ENCODE measurements around the gene NPPB.
A peak's percentile ranks its signal among the peaks of the same experiment; 100 is the strongest.

Gene NPPB

DNA sequence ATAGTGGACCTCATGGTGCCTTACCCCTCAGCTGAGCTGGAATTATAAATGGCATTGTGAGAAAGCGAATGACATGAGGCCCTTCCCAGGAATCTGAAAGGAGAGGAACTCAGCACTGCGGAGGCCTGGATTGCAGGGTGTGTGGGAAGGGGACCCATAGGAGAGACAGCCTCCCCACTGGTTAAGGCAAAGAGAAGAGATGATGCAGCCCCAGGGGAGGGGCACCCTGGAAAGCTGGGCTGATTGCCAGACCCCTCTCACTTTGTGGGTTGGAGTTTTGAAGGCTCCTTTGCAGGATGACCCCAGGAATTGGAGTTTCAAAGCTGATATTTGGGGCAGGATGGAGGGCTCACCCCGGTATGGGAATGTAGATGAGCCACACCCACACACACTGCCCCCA lies 2.0 kb downstream of the NPPB start:
- DNase-seq, result no peak

DNA sequence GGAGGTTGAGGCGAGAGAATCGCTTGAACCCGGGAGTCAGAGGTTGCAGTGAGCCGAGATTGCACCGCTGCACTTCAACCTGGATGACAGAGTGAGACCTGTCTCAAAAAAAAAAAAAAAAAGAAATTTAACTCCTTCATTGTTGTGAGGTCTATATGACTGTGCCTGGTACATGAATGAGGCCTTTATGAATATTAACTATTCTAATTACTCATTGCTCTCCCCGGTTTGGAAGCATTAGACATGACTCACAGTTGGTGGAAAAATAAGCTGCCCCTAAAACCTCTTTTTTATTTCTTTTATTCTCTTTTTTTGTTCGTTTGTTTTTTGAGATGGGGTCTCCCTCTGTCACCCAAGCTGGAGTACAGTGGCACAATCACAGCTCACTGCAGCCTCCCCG lies 3.3 kb downstream of the NPPB start:
- no peak for DNase-seq

DNA sequence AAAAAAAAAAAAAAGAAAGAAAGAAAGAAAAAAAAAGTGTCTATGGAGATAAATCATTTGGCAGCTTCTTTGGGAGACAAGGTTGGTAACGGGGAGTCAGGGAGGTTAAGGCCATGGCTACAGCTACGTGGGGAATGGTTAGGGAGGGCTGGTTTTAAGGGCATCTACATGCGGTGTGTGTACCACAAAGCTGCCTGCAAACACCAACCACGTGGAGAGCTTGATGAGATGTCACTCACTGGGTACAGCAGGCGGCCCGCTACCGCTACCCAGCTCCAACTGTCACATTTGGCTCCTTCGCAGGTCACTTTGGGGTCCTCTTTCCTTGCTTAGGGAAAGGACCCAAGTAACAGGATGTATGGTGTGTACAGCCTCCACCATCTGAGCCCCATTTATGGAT lies 4.2 kb downstream of the NPPB start:
- DNase-seq, result no peak

DNA sequence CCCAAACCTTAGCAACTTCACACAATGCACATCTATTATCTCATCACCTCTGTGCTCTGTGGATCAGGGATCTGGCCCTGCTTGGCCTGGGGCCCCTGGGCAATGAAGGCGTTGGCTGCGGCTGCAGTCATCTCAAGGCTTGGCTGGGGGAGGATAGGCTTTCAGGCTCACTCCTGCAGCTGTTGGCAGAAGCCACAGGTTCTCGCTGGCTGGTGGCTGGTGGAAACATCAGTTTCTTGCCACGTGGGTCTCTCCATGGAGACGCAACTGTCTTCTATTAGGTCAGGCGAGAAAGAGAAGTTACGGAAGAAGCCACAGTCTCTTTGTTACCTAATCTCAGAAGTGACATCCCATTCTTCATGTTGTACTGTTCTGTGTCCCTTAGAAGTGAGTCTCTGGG lies 7.6 kb downstream of the NPPB start:
- DNase-seq, result no peak

DNA sequence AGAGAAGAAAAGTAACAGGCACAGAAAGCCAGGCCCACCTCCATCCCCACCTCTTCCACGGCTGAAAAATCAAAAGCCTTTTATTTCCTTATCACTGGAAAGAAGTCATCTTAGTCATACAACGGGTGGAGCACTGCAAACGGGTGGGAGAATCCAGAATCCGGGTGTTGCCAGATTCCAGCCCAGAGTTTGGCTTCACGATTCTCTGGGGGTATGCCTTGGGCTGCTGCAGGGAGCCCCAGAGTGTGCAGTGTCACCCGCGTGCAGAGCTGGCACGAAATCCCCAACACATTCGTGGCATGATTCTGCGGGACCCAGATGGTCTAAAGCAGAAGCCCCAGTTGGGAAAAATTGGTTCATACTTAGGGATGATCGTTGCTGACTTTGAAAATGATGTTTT lies 8.6 kb downstream of the NPPB start:
- no peak for DNase-seq

DNA sequence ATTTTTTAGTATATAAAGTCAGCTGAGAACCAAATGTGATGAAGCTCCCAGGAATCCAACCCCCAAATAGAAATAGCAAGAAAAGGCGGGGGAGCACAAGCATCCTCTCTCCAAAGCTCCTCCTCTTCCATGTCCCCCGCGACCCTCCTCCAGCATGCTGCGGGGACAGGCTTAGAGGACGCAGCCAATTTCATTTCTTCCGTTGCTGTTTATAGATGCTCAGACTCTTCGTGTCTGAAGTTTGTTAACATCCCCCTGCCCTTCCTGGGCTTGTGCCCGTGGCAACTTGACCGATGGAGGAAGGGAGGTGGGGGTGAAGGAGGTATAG lies 10.4 kb downstream of the NPPB start:
- DNase-seq, result no peak

DNA sequence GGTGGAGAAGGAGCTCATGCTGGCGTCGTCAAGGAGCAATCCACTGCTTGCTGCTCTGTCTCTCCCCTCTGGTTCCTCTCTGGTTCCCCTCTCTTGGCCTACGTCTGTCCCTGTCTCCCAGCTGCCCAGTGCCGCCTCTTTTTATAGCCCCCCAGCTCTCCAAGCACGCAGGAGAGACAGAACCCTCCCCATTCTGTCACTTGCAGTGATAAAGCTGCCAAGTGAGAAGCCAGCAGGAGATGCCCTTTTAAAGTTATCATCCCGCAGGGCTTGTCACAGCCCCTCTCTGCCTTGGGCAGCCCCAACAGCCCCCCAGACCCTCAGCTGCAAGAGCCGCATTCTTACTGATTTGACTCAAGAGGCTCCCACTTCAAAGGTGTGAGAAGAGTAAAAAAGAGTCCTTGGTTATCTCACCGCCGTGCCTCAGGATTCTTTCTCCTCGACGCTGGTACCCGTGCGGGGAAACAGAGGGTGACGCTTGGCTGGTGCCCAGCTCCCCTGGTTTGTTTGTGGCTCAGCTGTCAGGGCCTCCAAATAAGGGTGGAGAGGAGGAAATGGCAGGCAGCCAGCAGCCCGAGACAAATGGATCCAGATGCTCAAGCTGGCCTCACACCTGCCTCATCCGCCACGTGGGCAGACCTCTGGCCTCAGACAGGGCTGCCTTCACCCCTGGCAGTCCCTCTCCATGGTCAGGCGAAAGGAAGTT lies 10.9 kb downstream of the NPPB start, which contains the start of gene NPPA:
TSS of gene NPPA (minus strand) at position 117 of the 706 bp plus-strand sequence. CDS start at position 18, 99 bp downstream.
- DNase-seq, result peak; percentile 22

DNA sequence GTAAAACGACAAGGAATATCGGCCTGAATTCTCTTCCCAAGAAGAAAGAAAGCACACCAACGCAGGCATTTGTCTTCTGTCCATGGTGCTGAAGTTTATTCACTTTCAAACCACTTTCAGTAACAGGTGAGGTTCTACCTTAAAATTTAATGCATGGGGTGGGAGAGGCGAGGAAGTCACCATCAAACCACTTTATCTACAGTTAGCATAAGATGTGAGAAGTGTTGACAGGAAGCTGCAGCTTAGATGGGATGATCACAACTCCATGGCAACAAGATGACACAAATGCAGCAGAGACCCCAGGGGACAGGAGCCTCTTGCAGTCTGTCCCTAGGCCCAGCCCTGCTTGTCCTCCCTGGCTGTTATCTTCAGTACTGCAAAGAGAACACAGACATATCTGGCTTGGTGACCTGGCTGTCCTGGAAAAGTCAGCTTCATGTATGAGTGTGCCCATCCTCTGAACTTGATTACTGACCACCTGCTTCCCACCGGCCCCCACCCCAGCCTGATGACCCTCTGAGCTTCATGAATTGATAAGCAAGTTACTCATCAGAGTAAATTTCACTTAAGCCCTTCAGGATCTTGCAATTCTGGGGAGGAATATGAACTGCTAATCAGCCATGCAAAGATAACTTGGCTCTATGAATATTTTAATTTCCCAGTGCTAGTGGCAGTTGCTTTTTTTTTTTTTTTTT lies 13.0 kb downstream of the NPPB start:
- no peak for DNase-seq

DNA sequence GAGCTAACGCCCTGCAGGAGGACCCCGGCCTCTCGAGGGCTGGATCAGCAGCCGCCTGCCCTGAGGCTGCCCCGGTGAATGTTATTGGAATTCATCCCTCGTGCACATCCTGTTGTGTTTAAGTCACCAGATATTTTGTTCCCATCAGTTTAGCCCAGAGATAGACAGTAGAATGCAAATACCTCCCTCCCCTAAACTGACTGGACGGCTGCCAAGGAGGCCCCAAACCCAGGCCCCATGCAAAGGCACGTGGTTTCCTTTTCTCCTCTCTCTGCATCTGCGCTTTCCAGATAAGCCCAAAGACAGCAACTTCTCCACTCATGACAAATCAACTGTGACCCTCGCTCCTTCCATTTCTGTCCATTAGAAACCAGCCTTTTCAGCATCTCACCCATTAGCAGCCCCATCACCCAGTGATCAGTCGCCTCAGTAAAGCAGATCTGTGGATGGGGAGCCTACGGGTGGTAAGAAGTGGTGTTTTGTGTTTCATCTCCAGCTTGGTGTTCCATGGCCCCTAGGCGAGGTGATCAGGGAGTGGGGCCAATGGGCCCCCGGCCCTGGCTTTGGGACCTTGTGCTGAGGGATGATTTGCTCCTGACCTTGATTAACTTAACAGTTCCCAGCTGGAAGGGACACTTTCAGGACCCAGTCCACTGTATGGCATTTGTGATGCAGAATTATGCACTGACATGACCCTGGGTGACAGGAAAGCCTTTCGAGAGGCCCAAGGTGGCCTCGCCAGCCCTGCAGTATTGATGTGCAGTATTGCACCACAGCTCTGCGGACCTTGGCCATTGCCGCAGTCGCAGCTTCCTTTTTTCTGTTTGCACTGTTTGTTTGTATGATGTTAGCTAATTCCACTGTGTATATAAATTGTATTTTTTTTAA lies 16.3 kb downstream of the NPPB start:
- DNase-seq, result no peak

DNA sequence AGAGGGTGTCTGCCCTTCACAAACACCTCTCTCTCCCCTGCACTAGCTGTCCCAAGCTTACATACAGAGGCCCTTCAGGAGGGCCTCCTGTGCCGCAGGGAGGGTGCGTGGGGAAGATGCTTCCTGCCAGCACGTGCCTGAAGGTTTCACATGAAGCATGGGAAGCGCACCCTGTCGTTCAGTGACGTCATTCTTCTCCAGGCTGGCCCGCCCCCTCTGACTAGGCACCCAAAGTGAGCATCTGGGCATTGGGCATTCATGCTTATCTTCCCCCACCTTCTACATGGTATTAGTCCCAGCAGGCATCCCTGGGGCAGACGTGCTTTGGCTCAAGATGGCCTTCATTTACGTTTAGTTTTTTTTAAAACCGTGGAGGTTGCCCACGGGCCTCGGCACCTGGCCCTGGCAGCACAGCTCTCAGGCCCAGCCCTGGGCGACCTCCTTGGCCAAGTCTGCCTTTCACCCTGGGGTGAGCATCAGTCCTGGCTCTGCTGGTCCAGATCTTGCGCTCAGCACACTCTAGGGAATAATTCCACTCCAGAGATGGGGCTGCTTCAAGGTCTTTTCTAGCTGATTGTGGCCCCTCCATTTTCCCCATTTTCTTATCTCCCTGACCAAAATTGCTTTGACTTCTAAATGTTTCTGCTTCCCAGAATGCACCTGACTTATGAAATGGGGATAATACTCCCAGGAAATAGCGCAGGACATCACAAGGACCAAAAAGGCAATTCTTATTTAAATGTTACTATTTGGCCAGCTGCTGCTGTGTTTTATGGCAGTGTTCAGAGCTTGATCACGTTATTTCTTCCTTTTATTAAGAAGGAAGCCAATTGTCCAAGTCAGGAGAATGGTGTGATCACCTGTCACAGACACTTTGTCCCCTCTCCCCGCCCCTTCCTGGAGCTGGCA lies 17.2 kb downstream of the NPPB start:
- DNase-seq, result no peak

DNA sequence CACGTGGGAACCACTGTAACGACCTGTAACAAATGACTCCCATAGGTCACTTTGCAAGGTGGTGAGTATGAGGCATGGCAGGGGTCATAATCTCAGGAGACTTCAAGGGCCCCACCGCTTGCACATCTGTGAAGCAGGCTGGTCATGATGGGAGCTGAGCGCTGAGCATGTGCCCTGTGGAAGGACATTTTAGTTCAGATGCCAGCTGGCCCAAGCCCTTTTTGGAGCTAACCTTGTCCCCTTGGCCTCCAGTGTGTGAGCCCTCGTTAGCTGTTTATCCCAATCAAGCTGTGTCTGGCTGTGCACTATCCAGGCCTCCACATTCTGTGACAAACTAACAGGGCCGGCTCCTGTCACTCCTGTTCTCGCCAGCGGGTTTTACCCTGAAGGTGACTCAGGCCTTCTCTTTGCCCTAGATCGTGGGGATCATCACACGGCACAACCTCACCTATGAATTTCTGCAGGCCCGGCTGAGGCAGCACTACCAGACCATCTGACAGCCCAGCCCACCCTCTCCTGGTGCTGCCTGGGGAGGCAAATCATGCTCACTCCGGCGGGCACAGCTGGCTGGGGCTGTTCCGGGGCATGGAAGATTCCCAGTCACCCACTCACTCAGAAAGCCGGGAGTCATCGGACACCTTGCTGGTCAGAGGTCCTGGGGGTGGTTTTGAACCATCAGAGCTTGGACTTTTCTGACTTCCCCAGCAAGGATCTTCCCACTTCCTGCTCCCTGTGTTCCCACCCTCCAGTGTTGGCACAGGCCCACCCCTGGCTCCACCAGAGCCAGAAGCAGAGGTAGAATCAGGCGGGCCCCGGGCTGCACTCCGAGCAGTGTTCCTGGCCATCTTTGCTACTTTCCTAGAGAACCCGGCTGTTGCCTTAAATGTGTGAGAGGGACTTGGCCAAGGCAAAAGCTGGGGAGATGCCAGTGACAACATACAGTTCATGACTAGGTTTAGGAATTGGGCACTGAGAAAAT lies 18.7 kb downstream of the NPPB start:
- no peak for DNase-seq

DNA sequence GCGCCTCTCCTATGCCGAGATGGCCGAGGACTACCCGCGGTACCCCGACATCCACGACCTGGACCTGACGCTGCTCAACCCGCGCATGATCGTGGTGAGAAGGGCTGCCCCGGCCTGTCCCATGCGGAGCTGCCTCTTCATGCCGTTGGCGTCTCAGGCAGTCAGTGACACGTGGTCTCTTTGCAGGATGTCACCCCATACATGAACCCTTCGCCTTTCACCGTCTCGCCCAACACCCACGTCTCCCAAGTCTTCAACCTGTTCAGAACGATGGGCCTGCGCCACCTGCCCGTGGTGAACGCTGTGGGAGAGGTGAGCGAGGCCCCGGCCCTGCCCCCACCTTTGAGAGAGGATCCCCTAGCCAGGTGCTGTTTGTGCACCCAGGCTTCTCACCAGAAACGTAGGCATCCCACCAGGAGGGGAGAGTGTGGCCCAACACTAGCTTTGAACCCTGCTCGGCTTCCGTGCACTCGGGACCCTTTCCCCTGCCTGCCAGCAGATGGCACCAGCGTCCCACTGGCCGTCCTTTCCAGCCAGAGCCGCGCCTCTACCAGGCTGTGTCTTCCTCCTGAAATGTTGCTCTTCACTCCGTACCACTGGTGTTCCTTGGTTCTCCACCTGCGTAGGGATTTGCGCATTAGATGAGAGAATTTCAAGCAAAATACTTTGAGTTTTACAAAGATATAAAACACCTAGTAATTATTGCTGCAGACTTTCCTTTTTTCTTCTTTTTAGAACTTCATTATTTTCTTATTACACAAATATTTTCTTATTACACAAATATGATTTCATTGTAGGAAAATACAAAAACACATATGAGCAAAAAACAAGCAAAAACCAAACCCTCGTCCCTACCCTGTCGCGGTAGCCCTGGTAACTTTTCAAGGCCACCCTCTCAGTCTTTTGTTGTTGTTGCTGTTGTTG lies 20.1 kb downstream of the NPPB start:
- peak; percentile 5 for DNase-seq

DNA sequence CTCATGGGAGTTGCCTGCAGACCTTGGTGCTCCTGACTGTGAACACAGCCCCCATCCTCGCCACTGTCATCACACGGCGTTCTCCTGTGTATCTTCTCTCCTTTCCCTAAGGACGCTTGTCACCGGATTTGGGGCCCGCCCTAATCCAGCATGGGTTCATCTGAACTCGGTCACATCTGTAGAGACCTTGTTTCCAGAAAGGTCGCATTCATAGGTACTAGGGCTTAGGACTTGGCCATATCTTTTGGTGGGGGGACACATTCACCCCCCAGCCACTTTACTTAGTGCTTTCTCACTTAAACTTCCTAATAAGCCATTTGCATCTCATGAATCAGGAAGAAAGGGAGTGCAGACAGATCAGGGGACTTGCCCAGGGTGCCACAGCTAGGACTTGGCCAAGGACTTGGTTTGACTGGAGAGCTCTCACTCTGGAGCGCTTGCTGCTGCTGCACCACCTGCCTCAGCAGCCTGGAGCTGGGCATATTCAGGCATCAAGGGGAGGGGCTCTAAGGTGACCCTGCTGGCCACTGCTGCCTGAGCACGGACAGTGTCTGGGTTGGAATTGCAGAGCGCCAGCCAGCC lies 20.9 kb downstream of the NPPB start:
- DNase-seq, result no peak

DNA sequence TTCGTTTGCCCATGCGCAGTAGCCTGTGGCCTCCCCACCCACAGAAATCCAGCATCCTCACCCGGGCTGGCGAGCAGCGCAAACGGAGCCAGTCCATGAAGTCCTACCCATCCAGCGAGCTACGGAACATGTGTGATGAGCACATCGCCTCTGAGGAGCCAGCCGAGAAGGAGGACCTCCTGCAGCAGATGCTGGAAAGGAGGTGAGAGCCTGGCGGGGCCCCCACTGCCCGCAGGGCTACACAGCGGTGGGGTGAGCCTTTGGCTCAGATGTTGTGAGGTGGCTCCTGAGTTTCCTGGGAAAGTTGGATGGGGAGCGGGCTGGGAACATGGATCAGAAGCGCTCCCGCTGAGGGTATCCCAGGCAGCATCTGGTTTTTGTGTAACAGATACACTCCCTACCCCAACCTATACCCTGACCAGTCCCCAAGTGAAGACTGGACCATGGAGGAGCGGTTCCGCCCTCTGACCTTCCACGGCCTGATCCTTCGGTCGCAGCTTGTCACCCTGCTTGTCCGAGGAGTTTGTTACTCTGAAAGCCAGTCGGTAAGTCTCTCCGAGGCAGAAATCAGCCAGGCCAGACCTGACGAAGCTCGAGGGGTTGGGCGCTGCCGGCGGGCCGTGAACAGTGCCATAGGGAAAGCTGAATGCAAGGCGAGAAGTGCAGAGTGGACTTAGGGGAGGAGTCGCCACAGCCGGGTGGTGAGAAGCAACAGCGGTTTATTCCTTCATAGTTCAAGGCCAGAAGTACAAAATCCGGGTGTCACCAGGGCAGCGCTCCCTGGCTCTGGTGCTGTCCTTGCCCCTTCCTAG lies 21.6 kb downstream of the NPPB start:
- no peak for DNase-seq

DNA sequence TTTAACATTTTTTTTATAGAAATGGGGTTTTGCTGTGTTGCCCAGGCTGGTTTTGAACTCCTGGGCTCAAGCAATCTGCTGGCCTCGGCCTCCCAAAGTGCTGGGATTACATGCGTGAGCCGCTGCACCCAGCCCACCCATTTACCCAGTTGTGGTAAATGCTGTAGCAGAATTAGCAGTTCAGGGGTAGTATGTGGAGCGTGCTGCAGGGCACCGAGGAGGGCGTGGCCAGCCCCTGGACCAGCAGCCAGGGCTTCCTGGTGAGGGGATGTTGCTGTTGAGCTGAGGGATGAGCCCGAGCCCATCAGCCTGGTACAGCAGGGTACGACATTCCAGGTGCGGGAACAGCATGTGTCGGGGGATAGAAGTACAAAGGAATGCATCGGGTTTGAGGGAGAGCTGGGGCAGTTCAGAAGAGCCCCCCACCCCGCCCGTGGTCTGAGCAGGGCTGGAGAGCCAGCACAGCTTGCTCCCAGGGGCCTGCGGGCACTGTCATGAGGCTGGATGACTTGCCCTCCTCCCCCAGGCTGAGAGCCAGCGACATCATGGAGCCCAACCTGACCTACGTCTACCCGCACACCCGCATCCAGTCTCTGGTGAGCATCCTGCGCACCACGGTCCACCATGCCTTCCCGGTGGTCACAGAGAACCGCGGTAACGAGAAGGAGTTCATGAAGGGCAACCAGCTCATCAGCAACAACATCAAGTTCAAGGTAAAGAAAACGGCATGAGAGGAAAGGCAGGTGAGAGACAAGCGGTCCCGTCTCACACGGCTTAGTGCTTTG lies 23.1 kb downstream of the NPPB start:
- no peak for DNase-seq

DNA sequence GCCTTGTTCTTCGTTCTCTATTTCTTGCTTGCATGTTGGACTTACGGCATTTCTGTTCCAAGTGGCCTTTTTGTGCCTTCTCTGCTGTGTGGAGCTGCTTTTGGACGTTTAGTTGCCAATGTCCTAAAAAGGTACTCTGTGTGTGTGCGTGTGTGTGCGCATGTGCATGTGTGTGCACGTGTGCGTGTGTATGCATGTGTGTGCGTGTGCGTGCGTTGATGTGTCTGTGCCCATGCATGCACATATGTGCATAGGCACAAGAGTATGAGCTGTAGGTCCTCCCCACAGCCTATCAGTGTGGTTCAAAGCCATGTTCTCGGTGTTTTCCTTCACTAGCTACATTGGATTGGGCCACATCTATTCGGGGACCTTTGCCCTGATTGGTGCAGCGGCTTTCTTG lies 24.8 kb downstream of the NPPB start:
- DNase-seq, result no peak

DNA sequence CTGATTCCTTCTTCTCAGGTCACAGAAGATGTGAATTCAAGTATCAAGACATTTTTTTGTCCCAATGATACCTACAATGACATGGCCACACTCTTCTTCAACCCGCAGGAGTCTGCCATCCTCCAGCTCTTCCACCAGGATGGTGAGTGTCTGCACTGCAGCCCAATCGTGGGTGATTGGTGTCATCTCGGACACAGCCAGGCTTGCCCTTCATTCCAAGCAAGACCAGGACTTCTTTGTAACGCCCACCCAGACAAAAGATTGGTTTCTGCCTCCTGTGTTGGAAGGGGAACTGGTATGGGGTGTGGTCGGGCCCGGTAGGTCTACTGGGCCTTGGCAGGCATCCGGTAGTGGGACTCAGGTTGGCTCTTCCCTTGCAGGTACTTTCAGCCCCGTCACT lies 25.2 kb downstream of the NPPB start:
- DNase-seq, result no peak
